Measurements from ENCODE around the gene TIAM1.
"Not testable (repeated sequence)": the region's sequence is repeated elsewhere in the genome, so short reads cannot be mapped to it uniquely, and the experiment has no call there.

TIAM1 gene

GRCh38 chr21:31252091-31252490 lies 92.0 kb downstream of the TIAM1 start:
- WGBS = 90% methylated on average over 14 of the region's 14 CpGs
- no peaks in the 10 kb centered on the region for H3K27me3 ChIP-seq (ENCODE audit: insufficient read depth, low read length)
- no peak overlapping the region for H3K9ac ChIP-seq (ENCODE audit: low read depth, low read length)
- no peak overlapping the region for H3K4me3 ChIP-seq (ENCODE audit: low read length)
- no peak overlapping the region for H3K27ac ChIP-seq (ENCODE audit: low read depth, low read length)
- H3K4me1 ChIP-seq (ENCODE audit: insufficient read depth, low read length) = peaks cover 30% of the 10 kb centered on the region
- no peaks in the 10 kb centered on the region; the same call in 1 of the 2 replicates for H3K36me3 ChIP-seq (ENCODE audit: insufficient read depth, low read length)
- H3K9me3 ChIP-seq (ENCODE audit: insufficient read depth, low read depth, low read length) = no peaks in the 10 kb centered on the region

DNA sequence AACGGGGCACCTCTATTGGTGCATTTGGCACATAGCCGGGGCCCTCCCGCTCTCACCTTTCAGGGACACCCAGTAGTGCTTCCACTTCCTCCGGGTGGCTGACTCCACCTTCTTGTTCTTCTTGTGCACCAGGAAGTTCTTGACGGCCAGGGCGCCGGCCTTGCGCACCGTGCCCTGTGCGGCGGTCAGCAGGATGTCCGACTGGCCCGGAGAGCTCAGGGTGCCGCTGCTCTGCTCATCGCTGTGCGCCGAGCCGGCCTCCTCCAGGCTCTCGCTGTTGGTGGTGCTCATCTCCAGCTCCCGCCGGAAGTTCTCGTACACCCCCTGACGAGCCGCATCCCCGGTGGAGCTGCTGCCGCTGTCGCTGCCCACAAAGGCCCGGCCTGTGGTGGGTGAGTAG lies 92.4 kb downstream of the TIAM1 start:
- Histone ChIP-seq H3K27me3 (ENCODE audit: insufficient read depth, low read length) (no peaks in the 10 kb centered on the region), H3K9ac (ENCODE audit: low read depth, low read length) (no peak overlapping the region), H3K36me3 (ENCODE audit: insufficient read depth, low read length) (no peaks in the 10 kb centered on the region; the same call in 1 of the 2 replicates), H3K4me3 (ENCODE audit: low read length) (no peak overlapping the region), H3K4me1 (ENCODE audit: insufficient read depth, low read length) (peaks cover 26% of the 10 kb centered on the region), H3K27ac (ENCODE audit: low read depth, low read length) (no peak overlapping the region), H3K9me3 (ENCODE audit: insufficient read depth, low read depth, low read length) (no peaks in the 10 kb centered on the region)
- WGBS = 96% methylated on average over 28 of the region's 28 CpGs

GRCh38 chr21:31248598-31248997 lies 95.5 kb downstream of the TIAM1 start:
- no peak overlapping the region for H3K27ac ChIP-seq (ENCODE audit: low read depth, low read length)
- H3K36me3 ChIP-seq (ENCODE audit: insufficient read depth, low read length) = peaks cover 22% of the 10 kb centered on the region
- 74% methylated on average over 2 of the region's 2 CpGs for WGBS
- peaks cover 15% of the 10 kb centered on the region for H3K9me3 ChIP-seq (ENCODE audit: insufficient read depth, low read depth, low read length)
- no peaks in the 10 kb centered on the region for H3K27me3 ChIP-seq (ENCODE audit: insufficient read depth, low read length)
- peaks cover 10% of the 10 kb centered on the region for H3K4me1 ChIP-seq (ENCODE audit: insufficient read depth, low read length)
- no peak overlapping the region for H3K9ac ChIP-seq (ENCODE audit: low read depth, low read length)
- no peak overlapping the region for H3K4me3 ChIP-seq (ENCODE audit: low read length)

DNA sequence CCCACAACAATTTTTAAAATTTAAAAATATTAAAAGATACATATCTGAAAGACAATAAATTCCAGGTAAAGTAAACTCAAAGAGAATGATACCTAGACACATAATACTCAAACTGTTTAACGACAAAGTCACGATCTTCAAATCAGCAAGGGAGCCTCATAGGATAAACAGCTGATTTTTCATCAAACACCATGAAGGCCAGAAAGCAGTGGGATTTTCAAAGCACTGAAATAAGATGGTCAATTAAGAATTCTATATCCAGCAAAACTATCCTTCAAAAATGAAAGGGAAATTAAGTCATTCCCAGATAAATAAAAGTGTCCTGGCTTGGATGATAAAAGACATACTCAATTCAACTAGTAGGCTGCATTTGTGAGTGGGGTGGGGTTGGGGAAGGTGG lies 100.5 kb downstream of the TIAM1 start:
- Histone ChIP-seq H3K4me1 (ENCODE audit: insufficient read depth, low read length) (no peaks in the 10 kb centered on the region), H3K27ac (ENCODE audit: low read depth, low read length) (no peak overlapping the region), H3K27me3 (ENCODE audit: insufficient read depth, low read length) (no peaks in the 10 kb centered on the region), H3K9ac (ENCODE audit: low read depth, low read length) (no peak overlapping the region), H3K4me3 (ENCODE audit: low read length) (no peak overlapping the region), H3K36me3 (ENCODE audit: insufficient read depth, low read length) (peaks cover 56% of the 10 kb centered on the region), H3K9me3 (ENCODE audit: insufficient read depth, low read depth, low read length) (peaks cover 47% of the 10 kb centered on the region)
- 98% methylated on average over 2 of the region's 2 CpGs for WGBS

GRCh38 chr21:31236528-31236927 lies 107.5 kb downstream of the TIAM1 start:
- Histone ChIP-seq H3K4me3 (ENCODE audit: low read length) (no peak overlapping the region), H3K4me1 (ENCODE audit: insufficient read depth, low read length) (no peaks in the 10 kb centered on the region), H3K36me3 (ENCODE audit: insufficient read depth, low read length) (peaks cover 18% of the 10 kb centered on the region; the same call in 1 of the 2 replicates), H3K27ac (ENCODE audit: low read depth, low read length) (no peak overlapping the region), H3K27me3 (ENCODE audit: insufficient read depth, low read length) (no peaks in the 10 kb centered on the region), H3K9ac (ENCODE audit: low read depth, low read length) (no peak overlapping the region), H3K9me3 (ENCODE audit: insufficient read depth, low read depth, low read length) (peaks cover 17% of the 10 kb centered on the region)
- 89% methylated on average over 5 of the region's 5 CpGs for WGBS

DNA sequence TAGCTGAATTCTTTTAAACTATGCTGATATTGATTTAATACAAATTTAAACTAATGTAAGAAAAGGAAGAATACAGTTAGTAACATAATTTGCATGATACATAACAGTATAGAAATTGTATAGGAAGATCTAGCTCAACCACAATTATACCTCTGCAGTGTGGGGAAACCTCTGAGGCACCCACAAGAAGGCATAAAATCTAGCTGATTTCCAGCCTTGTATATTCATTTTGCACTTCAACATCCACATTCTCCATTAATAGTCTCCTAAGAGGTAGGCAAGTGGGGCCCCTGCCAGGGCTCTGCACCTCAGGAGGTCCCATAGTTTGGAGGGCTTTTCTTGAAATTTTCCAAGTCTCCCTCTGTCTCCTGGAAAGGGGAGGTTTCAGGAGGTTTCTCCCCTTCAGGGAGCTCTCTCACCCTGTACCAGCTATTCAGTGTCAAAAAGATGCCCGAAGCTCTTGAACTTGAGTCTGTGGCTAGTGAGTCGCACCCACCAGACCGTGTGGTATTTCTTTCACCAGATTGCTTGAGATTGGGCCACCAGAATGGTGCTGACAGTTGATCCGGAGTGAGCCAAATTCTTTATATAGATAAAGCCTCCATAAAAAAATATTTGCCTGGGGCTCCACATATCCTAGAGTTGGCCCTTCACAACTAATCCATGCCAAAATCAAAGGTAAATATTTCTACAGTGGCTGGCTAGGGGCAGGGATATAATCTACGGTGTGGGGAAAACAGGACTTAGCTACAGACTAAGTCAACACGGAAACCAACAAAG lies 108.2 kb downstream of the TIAM1 start:
- Histone ChIP-seq H3K27me3 (ENCODE audit: insufficient read depth, low read length) (no peaks in the 10 kb centered on the region), H3K4me3 (ENCODE audit: low read length) (no peak overlapping the region), H3K36me3 (ENCODE audit: insufficient read depth, low read length) (peaks cover 12% of the 10 kb centered on the region; the same call in 1 of the 2 replicates), H3K27ac (ENCODE audit: low read depth, low read length) (no peak overlapping the region), H3K9me3 (ENCODE audit: insufficient read depth, low read depth, low read length) (peaks cover 10% of the 10 kb centered on the region), H3K9ac (ENCODE audit: low read depth, low read length) (no peak overlapping the region), H3K4me1 (ENCODE audit: insufficient read depth, low read length) (no peaks in the 10 kb centered on the region)
- 93% methylated on average over 6 of the region's 6 CpGs for WGBS

DNA sequence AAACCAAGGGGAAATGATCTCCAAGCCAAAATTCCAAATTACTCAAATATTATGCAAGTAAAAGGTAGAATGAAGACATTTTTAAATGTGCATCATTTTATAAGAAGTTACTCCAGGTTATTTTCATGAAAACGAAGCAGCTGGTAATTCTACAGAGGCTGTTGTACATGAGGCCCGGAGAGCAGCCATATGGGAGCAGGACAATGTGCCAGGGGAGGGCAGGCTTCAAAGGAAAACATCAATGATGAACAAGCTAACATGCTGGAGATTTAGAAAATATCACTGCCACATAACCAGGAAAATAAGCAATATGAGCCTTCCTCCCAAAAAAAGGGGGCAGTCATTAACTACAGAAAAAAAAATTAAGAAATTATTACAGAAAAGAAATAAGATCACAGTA lies 109.1 kb downstream of the TIAM1 start:
- Histone ChIP-seq H3K4me1 (ENCODE audit: insufficient read depth, low read length) (no peaks in the 10 kb centered on the region), H3K27me3 (ENCODE audit: insufficient read depth, low read length) (no peaks in the 10 kb centered on the region), H3K9ac (ENCODE audit: low read depth, low read length) (no peak overlapping the region), H3K9me3 (ENCODE audit: insufficient read depth, low read depth, low read length) (0 out of 2 replicates have a peak, but pooled peaks cover under 1% of the 10 kb centered on the region), H3K27ac (ENCODE audit: low read depth, low read length) (no peak overlapping the region), H3K36me3 (ENCODE audit: insufficient read depth, low read length) (peaks cover 2% of the 10 kb centered on the region; the same call in 1 of the 2 replicates), H3K4me3 (ENCODE audit: low read length) (no peak overlapping the region)
- 92% methylated on average over 2 of the region's 2 CpGs for WGBS

GRCh38 chr21:31233711-31234110 lies 110.3 kb downstream of the TIAM1 start:
- no peak overlapping the region for H3K9ac ChIP-seq (ENCODE audit: low read depth, low read length)
- no peak overlapping the region for H3K27ac ChIP-seq (ENCODE audit: low read depth, low read length)
- no peaks in the 10 kb centered on the region for H3K27me3 ChIP-seq (ENCODE audit: insufficient read depth, low read length)
- H3K4me1 ChIP-seq (ENCODE audit: insufficient read depth, low read length) = no peaks in the 10 kb centered on the region
- no peaks in the 10 kb centered on the region for H3K9me3 ChIP-seq (ENCODE audit: insufficient read depth, low read depth, low read length)
- H3K4me3 ChIP-seq (ENCODE audit: low read length) = no peak overlapping the region
- 94% methylated on average over 9 of the region's 9 CpGs for WGBS
- no peaks in the 10 kb centered on the region; the same call in 1 of the 2 replicates for H3K36me3 ChIP-seq (ENCODE audit: insufficient read depth, low read length)

GRCh38 chr21:31232344-31232743 lies 111.7 kb downstream of the TIAM1 start:
- H3K9me3 ChIP-seq (ENCODE audit: insufficient read depth, low read depth, low read length) = no peaks in the 10 kb centered on the region
- H3K27me3 ChIP-seq (ENCODE audit: insufficient read depth, low read length) = no peaks in the 10 kb centered on the region
- 97% methylated on average over 3 of the region's 3 CpGs for WGBS
- no peak overlapping the region for H3K4me3 ChIP-seq (ENCODE audit: low read length)
- no peak overlapping the region for H3K9ac ChIP-seq (ENCODE audit: low read depth, low read length)
- no peaks in the 10 kb centered on the region; the same call in 1 of the 2 replicates for H3K36me3 ChIP-seq (ENCODE audit: insufficient read depth, low read length)
- no peaks in the 10 kb centered on the region for H3K4me1 ChIP-seq (ENCODE audit: insufficient read depth, low read length)
- H3K27ac ChIP-seq (ENCODE audit: low read depth, low read length) = no peak overlapping the region

GRCh38 chr21:31230937-31231336 lies 113.1 kb downstream of the TIAM1 start:
- Histone ChIP-seq H3K4me3 (ENCODE audit: low read length) (no peak overlapping the region), H3K36me3 (ENCODE audit: insufficient read depth, low read length) (no peaks in the 10 kb centered on the region; the same call in 1 of the 2 replicates), H3K27me3 (ENCODE audit: insufficient read depth, low read length) (no peaks in the 10 kb centered on the region), H3K9me3 (ENCODE audit: insufficient read depth, low read depth, low read length) (no peaks in the 10 kb centered on the region), H3K4me1 (ENCODE audit: insufficient read depth, low read length) (no peaks in the 10 kb centered on the region), H3K9ac (ENCODE audit: low read depth, low read length) (no peak overlapping the region), H3K27ac (ENCODE audit: low read depth, low read length) (no peak overlapping the region)
- WGBS = 93% methylated on average over 6 of the region's 6 CpGs

DNA sequence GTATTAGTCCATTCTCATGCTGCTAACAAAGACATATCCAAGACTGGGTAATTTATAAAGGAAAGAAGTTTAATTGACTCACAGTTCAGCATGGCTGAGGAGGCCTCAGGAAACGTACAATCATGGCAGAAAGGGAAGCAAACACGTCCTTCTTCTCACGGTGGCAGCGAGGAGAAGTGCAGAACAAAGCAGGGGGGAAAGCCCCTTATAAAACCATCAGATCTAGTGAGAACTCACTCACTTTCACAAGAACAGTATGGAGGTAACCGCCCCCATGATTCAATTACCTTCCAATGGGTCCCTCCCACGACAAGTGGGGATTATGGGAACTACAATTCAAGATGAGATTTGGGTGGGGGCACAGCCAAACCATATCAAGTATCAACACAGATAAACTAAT lies 115.3 kb downstream of the TIAM1 start:
- not testable (repeated sequence) for H3K27me3 ChIP-seq (ENCODE audit: insufficient read depth, low read length); H3K9ac ChIP-seq (ENCODE audit: low read depth, low read length); H3K4me3 ChIP-seq (ENCODE audit: low read length); H3K4me1 ChIP-seq (ENCODE audit: insufficient read depth, low read length); H3K9me3 ChIP-seq (ENCODE audit: insufficient read depth, low read depth, low read length); H3K27ac ChIP-seq (ENCODE audit: low read depth, low read length)
- 97% methylated on average over 5 of the region's 6 CpGs for WGBS
- H3K36me3 ChIP-seq (ENCODE audit: insufficient read depth, low read length) = peaks cover 16% of the 10 kb centered on the region; the same call in 1 of the 2 replicates

Measured in HUES64 (cell line).